ENCODE measurements around the gene PDE4D.

The PDE4D gene

GRCh38 chr5:59569608-59570334 lies 323.8 kb downstream of the PDE4D start:
- Histone ChIP-seq H3K4me3 (ENCODE audit: insufficient read length, low read depth) (no peak overlapping the region), H3K4me1 (ENCODE audit: insufficient read depth, insufficient read length) (no peaks in the 10 kb centered on the region), H3K9ac (ENCODE audit: insufficient read length, low read depth) (no peak overlapping the region), H3K9me3 (ENCODE audit: insufficient read depth, low read length) (no peaks in the 10 kb centered on the region), H3K27me3 (ENCODE audit: insufficient read depth, insufficient read length) (no peaks in the 10 kb centered on the region), H3K36me3 (ENCODE audit: insufficient read depth, insufficient read length, low read length) (no peaks in the 10 kb centered on the region)
- DNase-seq (ENCODE audit: low read depth, low spot score), result no peak
- TF ChIP-seq YY1 (IDR thresholded peaks at IDR 0.05; ENCODE audit: insufficient read depth, insufficient read length), result no peak
- TF ChIP-seq ZNF274 (IDR thresholded peaks at IDR 0.05; ENCODE audit: low read depth, low read length), result no peak
- TF ChIP-seq SUZ12 (IDR thresholded peaks at IDR 0.05; ENCODE audit: extremely low read depth, insufficient read depth, insufficient read length), result no peak

- DNase-seq (ENCODE audit: low read depth, low spot score), result no peak
- H3K4me1 ChIP-seq (ENCODE audit: insufficient read depth, insufficient read length), result no peaks in the 10 kb centered on the region
These were observed 324.4 kb downstream of the PDE4D start for GRCh38 chr5:59569158-59569557.

GRCh38 chr5:59568161-59568560 lies 325.4 kb downstream of the PDE4D start:
- H3K4me3 ChIP-seq (ENCODE audit: insufficient read length, low read depth), result no peak overlapping the region
- no peak for DNase-seq (ENCODE audit: low read depth, low spot score)
- H3K9ac ChIP-seq (ENCODE audit: insufficient read length, low read depth), result no peak overlapping the region
- TF ChIP-seq ZNF274 (IDR thresholded peaks at IDR 0.05; ENCODE audit: low read depth, low read length) (no peak), YY1 (IDR thresholded peaks at IDR 0.05; ENCODE audit: insufficient read depth, insufficient read length) (no peak), SUZ12 (IDR thresholded peaks at IDR 0.05; ENCODE audit: extremely low read depth, insufficient read depth, insufficient read length) (no peak)
- H3K9me3 ChIP-seq (ENCODE audit: insufficient read depth, low read length), result no peaks in the 10 kb centered on the region
- no peaks in the 10 kb centered on the region for H3K36me3 ChIP-seq (ENCODE audit: insufficient read depth, insufficient read length, low read length)
- H3K4me1 ChIP-seq (ENCODE audit: insufficient read depth, insufficient read length), result no peaks in the 10 kb centered on the region
- H3K27me3 ChIP-seq (ENCODE audit: insufficient read depth, insufficient read length), result no peaks in the 10 kb centered on the region

More at GRCh38 chr5:59569158-59569557, 324.4 kb downstream of the PDE4D start:
- TF ChIP-seq ZNF274 (IDR thresholded peaks at IDR 0.05; ENCODE audit: low read depth, low read length) (no peak), YY1 (IDR thresholded peaks at IDR 0.05; ENCODE audit: insufficient read depth, insufficient read length) (no peak), SUZ12 (IDR thresholded peaks at IDR 0.05; ENCODE audit: extremely low read depth, insufficient read depth, insufficient read length) (no peak)
- Histone ChIP-seq H3K36me3 (ENCODE audit: insufficient read depth, insufficient read length, low read length) (no peaks in the 10 kb centered on the region), H3K27me3 (ENCODE audit: insufficient read depth, insufficient read length) (no peaks in the 10 kb centered on the region), H3K9me3 (ENCODE audit: insufficient read depth, low read length) (no peaks in the 10 kb centered on the region), H3K9ac (ENCODE audit: insufficient read length, low read depth) (no peak overlapping the region), H3K4me3 (ENCODE audit: insufficient read length, low read depth) (no peak overlapping the region)

- H3K27me3 ChIP-seq (ENCODE audit: insufficient read depth, insufficient read length), result no peaks in the 10 kb centered on the region
- DNase-seq (ENCODE audit: low read depth, low spot score), result no peak
- H3K9ac ChIP-seq (ENCODE audit: insufficient read length, low read depth), result no peak overlapping the region
- no peak for TF ChIP-seq YY1 (IDR thresholded peaks at IDR 0.05; ENCODE audit: insufficient read depth, insufficient read length)
- no peaks in the 10 kb centered on the region for H3K4me1 ChIP-seq (ENCODE audit: insufficient read depth, insufficient read length)
- no peak overlapping the region for H3K4me3 ChIP-seq (ENCODE audit: insufficient read length, low read depth)
- H3K9me3 ChIP-seq (ENCODE audit: insufficient read depth, low read length), result no peaks in the 10 kb centered on the region
- H3K36me3 ChIP-seq (ENCODE audit: insufficient read depth, insufficient read length, low read length), result no peaks in the 10 kb centered on the region
These were observed 328.0 kb downstream of the PDE4D start for GRCh38 chr5:59565551-59565950.

GRCh38 chr5:59564895-59565294 lies 328.6 kb downstream of the PDE4D start:
- no peaks in the 10 kb centered on the region for H3K27me3 ChIP-seq (ENCODE audit: insufficient read depth, insufficient read length)
- TF ChIP-seq YY1 (IDR thresholded peaks at IDR 0.05; ENCODE audit: insufficient read depth, insufficient read length) (no peak), ZNF274 (IDR thresholded peaks at IDR 0.05; ENCODE audit: low read depth, low read length) (no peak), SUZ12 (IDR thresholded peaks at IDR 0.05; ENCODE audit: extremely low read depth, insufficient read depth, insufficient read length) (no peak)
- H3K36me3 ChIP-seq (ENCODE audit: insufficient read depth, insufficient read length, low read length), result no peaks in the 10 kb centered on the region
- no peak for DNase-seq (ENCODE audit: low read depth, low spot score)
- no peak overlapping the region for H3K4me3 ChIP-seq (ENCODE audit: insufficient read length, low read depth)
- H3K9me3 ChIP-seq (ENCODE audit: insufficient read depth, low read length), result no peaks in the 10 kb centered on the region
- no peaks in the 10 kb centered on the region for H3K4me1 ChIP-seq (ENCODE audit: insufficient read depth, insufficient read length)
- no peak overlapping the region for H3K9ac ChIP-seq (ENCODE audit: insufficient read length, low read depth)

GRCh38 chr5:59562756-59563389 lies 330.7 kb downstream of the PDE4D start:
- TF ChIP-seq YY1 (IDR thresholded peaks at IDR 0.05; ENCODE audit: insufficient read depth, insufficient read length) (no peak), SUZ12 (IDR thresholded peaks at IDR 0.05; ENCODE audit: extremely low read depth, insufficient read depth, insufficient read length) (no peak), ZNF274 (IDR thresholded peaks at IDR 0.05; ENCODE audit: low read depth, low read length) (no peak)
- DNase-seq (ENCODE audit: low read depth, low spot score), result peak; percentile 40
- H3K4me1 ChIP-seq (ENCODE audit: insufficient read depth, insufficient read length), result no peaks in the 10 kb centered on the region
- no peaks in the 10 kb centered on the region for H3K9me3 ChIP-seq (ENCODE audit: insufficient read depth, low read length)
- H3K9ac ChIP-seq (ENCODE audit: insufficient read length, low read depth), result no peak overlapping the region
- no peak overlapping the region for H3K4me3 ChIP-seq (ENCODE audit: insufficient read length, low read depth)
- H3K27me3 ChIP-seq (ENCODE audit: insufficient read depth, insufficient read length), result no peaks in the 10 kb centered on the region
- no peaks in the 10 kb centered on the region for H3K36me3 ChIP-seq (ENCODE audit: insufficient read depth, insufficient read length, low read length)

DNA sequence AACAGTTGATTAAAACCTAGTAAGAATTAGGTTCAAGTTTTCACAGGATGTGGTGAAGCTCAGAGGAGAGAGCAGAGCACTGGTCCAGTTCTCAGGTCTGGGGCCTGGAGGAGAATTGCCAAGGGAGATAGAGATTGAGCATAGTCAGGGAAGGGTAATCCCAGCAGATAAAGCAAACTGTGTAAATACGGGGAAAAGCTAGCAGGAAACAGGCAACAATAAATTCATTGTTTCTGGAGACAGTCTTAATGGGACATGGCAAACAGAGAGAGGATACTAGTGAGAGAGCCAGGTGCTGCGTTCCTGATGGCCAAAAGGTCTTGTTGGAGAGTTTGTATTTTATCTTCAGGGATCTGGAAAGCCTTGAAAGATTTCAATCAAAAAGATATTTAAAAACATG lies 333.0 kb downstream of the PDE4D start:
- no peaks in the 10 kb centered on the region for H3K27me3 ChIP-seq (ENCODE audit: insufficient read depth, insufficient read length)
- no peaks in the 10 kb centered on the region for H3K36me3 ChIP-seq (ENCODE audit: insufficient read depth, insufficient read length, low read length)
- no peak overlapping the region for H3K4me3 ChIP-seq (ENCODE audit: insufficient read length, low read depth)
- no peak overlapping the region for H3K9ac ChIP-seq (ENCODE audit: insufficient read length, low read depth)
- TF ChIP-seq ZNF274 (IDR thresholded peaks at IDR 0.05; ENCODE audit: low read depth, low read length), result no peak
- DNase-seq (ENCODE audit: low read depth, low spot score), result no peak
- H3K9me3 ChIP-seq (ENCODE audit: insufficient read depth, low read length), result no peaks in the 10 kb centered on the region
- H3K4me1 ChIP-seq (ENCODE audit: insufficient read depth, insufficient read length), result no peaks in the 10 kb centered on the region

Measured in NT2/D1 (cell line).